Fibroblast of the aortic adventitia (primary cell): ENCODE data around the gene ITGB2. TPM values are rescaled to one million over a fixed set of nuclear protein-coding genes. Genes with fewer than 3 reads are reported as not detected.
A peak's percentile ranks its signal among the peaks of the same experiment; 100 is the strongest.

ENCODE experiments used
- DNase-seq: peaks from one replicate; pipeline ENCODE4 v3.0.0-alpha.2; 2010; ENCODE audit warnings: low read depth
- H3K4me3 ChIP-seq: 2 replicates; pipeline ENCODE4 v1.5.1; 2011; ENCODE audit warnings: low read depth, mild to moderate bottlenecking, control low read depth, low read length, moderate library complexity
- total RNA-seq: library from RNA; depleted of rRNA; stranded (reverse); fragments of >200 nt; gene quantifications from 2 replicates; pipeline ENCODE4 v1.2.3, GENCODE V29; 2012; ENCODE audit warnings: low replicate concordance
- TF ChIP-seq, protein P1 (sequence below): IDR thresholded peaks from 2 replicates; pipeline ENCODE4 v1.5.1; 2011; ENCODE audit warnings: mild to moderate bottlenecking, low read length, control low read depth, inconsistent platforms; ENCODE audit not compliant: insufficient read depth

The ITGB2 gene
- total RNA-seq, 1 donor: 0.09 TPM

- peak; percentile 46 for DNase-seq
- no peak overlapping the region for H3K4me3 ChIP-seq
- TF ChIP-seq, protein P1, sequence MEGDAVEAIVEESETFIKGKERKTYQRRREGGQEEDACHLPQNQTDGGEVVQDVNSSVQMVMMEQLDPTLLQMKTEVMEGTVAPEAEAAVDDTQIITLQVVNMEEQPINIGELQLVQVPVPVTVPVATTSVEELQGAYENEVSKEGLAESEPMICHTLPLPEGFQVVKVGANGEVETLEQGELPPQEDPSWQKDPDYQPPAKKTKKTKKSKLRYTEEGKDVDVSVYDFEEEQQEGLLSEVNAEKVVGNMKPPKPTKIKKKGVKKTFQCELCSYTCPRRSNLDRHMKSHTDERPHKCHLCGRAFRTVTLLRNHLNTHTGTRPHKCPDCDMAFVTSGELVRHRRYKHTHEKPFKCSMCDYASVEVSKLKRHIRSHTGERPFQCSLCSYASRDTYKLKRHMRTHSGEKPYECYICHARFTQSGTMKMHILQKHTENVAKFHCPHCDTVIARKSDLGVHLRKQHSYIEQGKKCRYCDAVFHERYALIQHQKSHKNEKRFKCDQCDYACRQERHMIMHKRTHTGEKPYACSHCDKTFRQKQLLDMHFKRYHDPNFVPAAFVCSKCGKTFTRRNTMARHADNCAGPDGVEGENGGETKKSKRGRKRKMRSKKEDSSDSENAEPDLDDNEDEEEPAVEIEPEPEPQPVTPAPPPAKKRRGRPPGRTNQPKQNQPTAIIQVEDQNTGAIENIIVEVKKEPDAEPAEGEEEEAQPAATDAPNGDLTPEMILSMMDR: no peak
These were observed 42.4 kb downstream of the ITGB2 start for GRCh38 chr21:44878053-44878982.

DNA sequence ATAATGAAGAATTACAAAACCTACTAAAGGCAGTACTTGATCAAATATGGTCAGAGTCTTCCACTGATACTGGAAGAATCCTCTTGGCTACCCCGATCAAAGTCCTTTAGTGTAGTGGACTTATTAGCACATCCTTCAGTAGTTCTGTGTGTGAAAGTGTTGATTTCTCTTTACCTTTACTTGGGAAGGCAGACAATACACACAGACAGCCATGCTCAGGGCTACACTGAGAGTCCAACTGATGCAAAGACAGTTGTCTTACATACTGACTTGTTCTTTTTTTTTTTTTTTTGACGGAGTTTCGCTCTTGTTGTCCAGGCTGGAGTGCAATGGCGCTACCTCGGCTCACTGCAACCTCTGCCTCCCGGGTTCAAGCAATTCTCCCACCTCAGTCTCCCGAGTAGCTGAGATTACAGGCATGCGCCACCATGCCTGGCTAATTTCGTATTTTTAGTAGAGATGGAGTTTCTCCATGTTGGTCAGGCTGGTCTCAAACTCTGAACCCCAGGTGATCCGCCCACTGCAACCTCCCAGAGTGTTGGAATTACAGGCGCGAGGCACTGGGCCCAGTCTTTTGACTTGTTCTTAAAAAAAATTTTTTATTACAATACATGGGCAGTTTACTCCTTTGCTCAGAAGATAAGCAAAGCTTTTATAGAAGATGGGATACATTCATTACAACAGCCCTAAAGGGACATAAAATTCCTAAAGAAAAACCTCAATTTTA, 43.7 kb downstream of the ITGB2 start:
- H3K4me3 ChIP-seq: no peak overlapping the region
- DNase-seq: no peak
- TF ChIP-seq, protein P1: no peak

- TF ChIP-seq, protein P1: peak; percentile 20
- peak; percentile 80 for DNase-seq
- peak overlapping the region; percentile 69 for H3K4me3 ChIP-seq
These were observed 45.4 kb downstream of the ITGB2 start for GRCh38 chr21:44875316-44875700.

DNA sequence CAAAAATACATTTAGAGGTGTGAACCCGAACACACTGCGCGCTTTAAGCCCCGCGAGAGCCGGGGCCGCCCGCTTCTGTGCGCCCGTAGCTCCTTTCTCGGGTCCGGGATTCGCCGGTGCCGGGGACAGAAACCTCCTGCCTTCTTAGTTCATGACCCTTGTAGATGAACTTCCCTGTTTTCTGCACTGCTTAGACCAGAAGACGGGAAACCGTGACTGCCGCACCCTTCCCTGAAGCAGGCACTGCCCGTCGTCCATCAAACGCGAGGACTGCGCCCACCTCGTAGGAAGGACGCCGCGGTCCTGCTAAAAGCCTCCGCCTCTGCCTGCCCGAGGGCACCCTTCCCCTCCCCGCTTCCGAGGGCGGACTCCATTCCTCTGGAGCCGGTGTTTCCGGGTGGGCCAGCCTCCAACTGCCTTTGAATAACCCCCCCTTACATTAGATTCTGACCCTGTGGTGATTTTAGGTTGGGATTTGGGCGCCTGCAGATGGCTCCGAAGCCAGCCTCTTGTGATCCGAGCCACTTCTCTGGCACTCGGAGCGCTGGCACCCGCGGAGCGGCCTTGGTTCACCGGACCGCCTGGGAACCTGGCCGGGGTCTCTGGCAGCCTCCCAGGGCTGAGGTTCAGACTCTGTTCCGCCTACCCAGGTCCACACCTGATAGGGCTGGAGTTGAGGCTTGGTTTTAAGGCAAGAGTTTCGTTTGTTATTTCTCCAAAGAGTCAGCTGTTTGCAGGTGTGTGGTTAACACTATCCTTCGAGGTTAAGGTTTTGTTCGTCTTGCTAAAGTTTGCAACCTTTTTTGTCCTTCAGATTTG, 46.0 kb downstream of the ITGB2 start:
- peak; percentile 67 for DNase-seq
- peak overlapping the region; percentile 69 for H3K4me3 ChIP-seq
- TF ChIP-seq, protein P1: no peak

DNA sequence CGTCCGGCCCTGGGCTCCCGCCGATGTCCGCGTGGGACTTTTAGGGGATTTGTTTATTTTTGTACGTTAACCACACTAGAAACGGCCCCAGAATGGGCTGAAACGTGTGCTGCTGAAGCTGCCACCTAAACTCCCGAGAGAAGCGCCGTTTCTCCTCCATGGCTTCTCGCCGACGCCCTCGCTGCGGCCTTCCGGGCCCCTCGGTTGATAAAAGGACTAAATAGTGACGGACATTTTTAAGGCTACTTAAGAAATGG, 46.5 kb downstream of the ITGB2 start:
- TF ChIP-seq, protein P1: no peak
- DNase-seq: peak; percentile 56
- peak overlapping the region; percentile 69 for H3K4me3 ChIP-seq

DNA sequence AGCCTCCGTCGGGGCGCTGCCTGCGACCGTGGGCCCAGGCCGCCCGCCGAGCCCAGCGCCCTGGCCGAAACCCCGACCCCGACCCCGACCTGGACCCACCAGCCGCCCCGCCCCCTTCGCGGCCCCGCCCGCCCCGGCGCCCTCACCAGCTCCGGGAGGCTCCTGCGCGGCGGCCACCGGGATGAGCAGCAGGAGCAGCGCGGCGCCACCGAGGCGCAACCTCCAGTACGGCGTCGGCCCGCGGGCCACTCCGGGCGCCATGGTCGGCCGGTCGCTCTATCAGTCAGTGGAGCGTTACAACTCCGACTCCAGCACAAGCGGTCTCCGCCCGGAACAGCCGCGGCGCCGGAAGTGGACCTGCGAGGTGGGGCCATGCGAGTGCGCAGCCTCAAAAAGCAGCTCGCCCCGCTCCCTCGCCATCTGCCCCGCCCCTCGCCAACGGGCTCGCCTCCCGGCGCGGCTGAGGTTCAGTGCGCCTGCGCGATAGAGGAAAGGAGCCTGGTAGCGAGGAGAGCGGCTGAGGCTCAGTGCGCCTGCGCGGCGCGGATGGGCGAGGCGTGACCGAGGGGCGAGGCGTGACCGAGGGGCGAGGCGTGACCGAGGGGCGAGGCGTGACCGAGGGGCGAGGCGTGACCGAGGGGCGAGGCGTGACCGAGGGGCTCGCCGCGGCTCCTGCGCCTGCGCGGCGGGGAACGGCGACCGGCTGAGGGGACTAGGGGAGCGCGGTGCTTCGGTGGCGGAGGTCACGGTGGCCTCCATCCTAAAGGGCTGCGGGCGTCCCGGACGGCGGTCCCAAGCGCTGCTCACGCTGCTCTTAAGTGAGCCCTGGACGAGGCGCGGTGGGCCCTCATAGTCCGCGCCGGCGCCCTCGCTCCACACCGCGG, 47.1 kb downstream of the ITGB2 start, which contains the start of gene PTTG1IP:
Gene PTTG1IP (minus strand): TSS at position 335 of the 884 bp plus-strand sequence. CDS start 74 bp downstream, at position 261.
- peak; percentile 95 for DNase-seq
- peak within 1 kb of the TSS; percentile 94 for H3K4me3 ChIP-seq
- TF ChIP-seq, protein P1: no peak
